ENCODE measurements around the gene LIPI. TPM values are rescaled to one million over a fixed set of nuclear protein-coding genes. Genes with fewer than 3 reads are reported as not detected.

The LIPI gene
- total and polyA plus RNA-seq, 10 of the 15 experiments (the other 5 are each of a cell fraction or from before 2014, with no cell fraction given): 0.05 to 0.32 (median 0.10) TPM; not detected in 5

DNA sequence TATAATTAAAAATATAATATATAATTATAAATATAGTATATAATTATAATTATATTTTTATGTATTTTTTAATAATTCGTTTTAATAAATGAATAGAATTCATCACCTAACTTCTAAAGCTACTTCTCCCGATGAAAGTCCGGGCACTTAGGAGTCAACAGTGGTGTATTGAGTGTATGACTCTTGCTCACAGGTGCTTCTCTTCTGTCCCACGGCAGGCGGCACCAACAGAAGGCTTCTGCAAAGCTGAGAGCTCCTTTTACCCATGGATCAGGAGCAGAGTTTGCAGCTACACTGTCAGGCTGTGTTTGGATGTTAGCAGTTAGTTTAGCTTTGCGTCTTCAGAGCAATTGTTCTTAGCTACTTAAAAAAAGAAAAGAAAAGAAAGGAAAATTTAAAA is 122.4 kb downstream of the LIPI start:
- Histone ChIP-seq H3K9me3 (replicated peaks; ENCODE audit: control insufficient read depth, insufficient read depth, low read length) (peaks cover 5% of the 10 kb centered on the region), H3K36me3 (ENCODE audit: control insufficient read depth in 2 of 2, insufficient read depth in 2 of 2, low read length in 1 of 2) (no peaks in the 10 kb centered on the region; a peak in 2 of 4 replicates), H3K9ac (ENCODE audit: control insufficient read depth, insufficient read depth, low read length) (no peak overlapping the region), H2AFZ (ENCODE audit: control insufficient read depth, low read depth, low read length) (no peak overlapping the region), H4K20me1 (ENCODE audit: control insufficient read depth, insufficient read depth) (no peaks in the 10 kb centered on the region), H3K4me3 (no peak overlapping the region), H3K27me3 (replicated peaks in 1 of 2; ENCODE audit: control insufficient read depth in 2 of 2, insufficient read depth in 2 of 2, low read length in 1 of 2) (no peaks in the 10 kb centered on the region), H3K27ac (ENCODE audit: control insufficient read depth, insufficient read depth) (no peak overlapping the region), H3K4me2 (ENCODE audit: control insufficient read depth, insufficient read depth) (no peak overlapping the region), H3K79me2 (ENCODE audit: control insufficient read depth, insufficient read depth, low read length) (no peaks in the 10 kb centered on the region), H3K4me1 (ENCODE audit: control insufficient read depth, insufficient read depth, low read length) (peaks cover 6% of the 10 kb centered on the region)
- SMC1A ChIA-PET (ENCODE audit: uncharacterized antibody, unreplicated experiment): no interaction called here
- RAD21 ChIA-PET (ENCODE audit: unreplicated experiment): no interaction called here
- ATAC-seq (no peak), FAIRE-seq (no peak), DNase-seq (ENCODE audit: low read depth, low spot score) (no peak)
- POLR2A ChIA-PET: no interaction called here
- 98% methylated on average over 5 of the region's 6 CpGs for WGBS (ENCODE audit: insufficient coverage, insufficient replicate concordance, low lambda C conversion rate, missing lambda C conversion rate)
- CTCF ChIA-PET: interaction anchor here (0.6 kb wide), 1 partner anchor 29 kb away, joined by 3 read pairs; no protein-coding TSS in a partner anchor
- intact Hi-C loops (cut with micrococcal nuclease; ENCODE audit: unreplicated experiment) (no loop called here), in situ Hi-C loops (cut with MboI) (loop anchor here (25.0 kb wide), 2 partner anchors 99 to 1649 kb away; partner anchors contain the start of gene USP25)
- BruUV-seq (replicated peaks): no TSS peak
- TF ChIP-seq, protein P1, sequence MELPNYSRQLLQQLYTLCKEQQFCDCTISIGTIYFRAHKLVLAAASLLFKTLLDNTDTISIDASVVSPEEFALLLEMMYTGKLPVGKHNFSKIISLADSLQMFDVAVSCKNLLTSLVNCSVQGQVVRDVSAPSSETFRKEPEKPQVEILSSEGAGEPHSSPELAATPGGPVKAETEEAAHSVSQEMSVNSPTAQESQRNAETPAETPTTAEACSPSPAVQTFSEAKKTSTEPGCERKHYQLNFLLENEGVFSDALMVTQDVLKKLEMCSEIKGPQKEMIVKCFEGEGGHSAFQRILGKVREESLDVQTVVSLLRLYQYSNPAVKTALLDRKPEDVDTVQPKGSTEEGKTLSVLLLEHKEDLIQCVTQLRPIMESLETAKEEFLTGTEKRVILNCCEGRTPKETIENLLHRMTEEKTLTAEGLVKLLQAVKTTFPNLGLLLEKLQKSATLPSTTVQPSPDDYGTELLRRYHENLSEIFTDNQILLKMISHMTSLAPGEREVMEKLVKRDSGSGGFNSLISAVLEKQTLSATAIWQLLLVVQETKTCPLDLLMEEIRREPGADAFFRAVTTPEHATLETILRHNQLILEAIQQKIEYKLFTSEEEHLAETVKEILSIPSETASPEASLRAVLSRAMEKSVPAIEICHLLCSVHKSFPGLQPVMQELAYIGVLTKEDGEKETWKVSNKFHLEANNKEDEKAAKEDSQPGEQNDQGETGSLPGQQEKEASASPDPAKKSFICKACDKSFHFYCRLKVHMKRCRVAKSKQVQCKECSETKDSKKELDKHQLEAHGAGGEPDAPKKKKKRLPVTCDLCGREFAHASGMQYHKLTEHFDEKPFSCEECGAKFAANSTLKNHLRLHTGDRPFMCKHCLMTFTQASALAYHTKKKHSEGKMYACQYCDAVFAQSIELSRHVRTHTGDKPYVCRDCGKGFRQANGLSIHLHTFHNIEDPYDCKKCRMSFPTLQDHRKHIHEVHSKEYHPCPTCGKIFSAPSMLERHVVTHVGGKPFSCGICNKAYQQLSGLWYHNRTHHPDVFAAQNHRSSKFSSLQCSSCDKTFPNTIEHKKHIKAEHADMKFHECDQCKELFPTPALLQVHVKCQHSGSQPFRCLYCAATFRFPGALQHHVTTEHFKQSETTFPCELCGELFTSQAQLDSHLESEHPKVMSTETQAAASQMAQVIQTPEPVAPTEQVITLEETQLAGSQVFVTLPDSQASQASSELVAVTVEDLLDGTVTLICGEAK (IDR thresholded peaks at IDR 0.05; ENCODE audit: borderline replicate concordance): no peak
- no peak for TF ChIP-seq ZNF207 (IDR thresholded peaks at IDR 0.05; ENCODE audit: borderline replicate concordance)
- TF ChIP-seq, protein P2, sequence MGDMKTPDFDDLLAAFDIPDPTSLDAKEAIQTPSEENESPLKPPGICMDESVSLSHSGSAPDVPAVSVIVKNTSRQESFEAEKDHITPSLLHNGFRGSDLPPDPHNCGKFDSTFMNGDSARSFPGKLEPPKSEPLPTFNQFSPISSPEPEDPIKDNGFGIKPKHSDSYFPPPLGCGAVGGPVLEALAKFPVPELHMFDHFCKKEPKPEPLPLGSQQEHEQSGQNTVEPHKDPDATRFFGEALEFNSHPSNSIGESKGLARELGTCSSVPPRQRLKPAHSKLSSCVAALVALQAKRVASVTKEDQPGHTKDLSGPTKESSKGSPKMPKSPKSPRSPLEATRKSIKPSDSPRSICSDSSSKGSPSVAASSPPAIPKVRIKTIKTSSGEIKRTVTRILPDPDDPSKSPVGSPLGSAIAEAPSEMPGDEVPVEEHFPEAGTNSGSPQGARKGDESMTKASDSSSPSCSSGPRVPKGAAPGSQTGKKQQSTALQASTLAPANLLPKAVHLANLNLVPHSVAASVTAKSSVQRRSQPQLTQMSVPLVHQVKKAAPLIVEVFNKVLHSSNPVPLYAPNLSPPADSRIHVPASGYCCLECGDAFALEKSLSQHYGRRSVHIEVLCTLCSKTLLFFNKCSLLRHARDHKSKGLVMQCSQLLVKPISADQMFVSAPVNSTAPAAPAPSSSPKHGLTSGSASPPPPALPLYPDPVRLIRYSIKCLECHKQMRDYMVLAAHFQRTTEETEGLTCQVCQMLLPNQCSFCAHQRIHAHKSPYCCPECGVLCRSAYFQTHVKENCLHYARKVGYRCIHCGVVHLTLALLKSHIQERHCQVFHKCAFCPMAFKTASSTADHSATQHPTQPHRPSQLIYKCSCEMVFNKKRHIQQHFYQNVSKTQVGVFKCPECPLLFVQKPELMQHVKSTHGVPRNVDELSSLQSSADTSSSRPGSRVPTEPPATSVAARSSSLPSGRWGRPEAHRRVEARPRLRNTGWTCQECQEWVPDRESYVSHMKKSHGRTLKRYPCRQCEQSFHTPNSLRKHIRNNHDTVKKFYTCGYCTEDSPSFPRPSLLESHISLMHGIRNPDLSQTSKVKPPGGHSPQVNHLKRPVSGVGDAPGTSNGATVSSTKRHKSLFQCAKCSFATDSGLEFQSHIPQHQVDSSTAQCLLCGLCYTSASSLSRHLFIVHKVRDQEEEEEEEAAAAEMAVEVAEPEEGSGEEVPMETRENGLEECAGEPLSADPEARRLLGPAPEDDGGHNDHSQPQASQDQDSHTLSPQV (IDR thresholded peaks at IDR 0.05): no peak
- TF ChIP-seq FOXM1 (IDR thresholded peaks at IDR 0.05; ENCODE audit: low read depth, low read length): no peak
- TF ChIP-seq WRNIP1 (IDR thresholded peaks at IDR 0.05; ENCODE audit: borderline replicate concordance, low read depth, low read length): no peak
- TF ChIP-seq, protein P3, sequence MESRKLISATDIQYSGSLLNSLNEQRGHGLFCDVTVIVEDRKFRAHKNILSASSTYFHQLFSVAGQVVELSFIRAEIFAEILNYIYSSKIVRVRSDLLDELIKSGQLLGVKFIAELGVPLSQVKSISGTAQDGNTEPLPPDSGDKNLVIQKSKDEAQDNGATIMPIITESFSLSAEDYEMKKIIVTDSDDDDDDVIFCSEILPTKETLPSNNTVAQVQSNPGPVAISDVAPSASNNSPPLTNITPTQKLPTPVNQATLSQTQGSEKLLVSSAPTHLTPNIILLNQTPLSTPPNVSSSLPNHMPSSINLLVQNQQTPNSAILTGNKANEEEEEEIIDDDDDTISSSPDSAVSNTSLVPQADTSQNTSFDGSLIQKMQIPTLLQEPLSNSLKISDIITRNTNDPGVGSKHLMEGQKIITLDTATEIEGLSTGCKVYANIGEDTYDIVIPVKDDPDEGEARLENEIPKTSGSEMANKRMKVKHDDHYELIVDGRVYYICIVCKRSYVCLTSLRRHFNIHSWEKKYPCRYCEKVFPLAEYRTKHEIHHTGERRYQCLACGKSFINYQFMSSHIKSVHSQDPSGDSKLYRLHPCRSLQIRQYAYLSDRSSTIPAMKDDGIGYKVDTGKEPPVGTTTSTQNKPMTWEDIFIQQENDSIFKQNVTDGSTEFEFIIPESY (IDR thresholded peaks at IDR 0.05): no peak
- TF ChIP-seq RELA (IDR thresholded peaks at IDR 0.05; ENCODE audit: borderline replicate concordance, partially characterized antibody): no peak
- TF ChIP-seq HCFC1 (IDR thresholded peaks at IDR 0.05; ENCODE audit: low read length): no peak
- no peak for TF ChIP-seq BRCA1 (IDR thresholded peaks at IDR 0.05; ENCODE audit: low read depth, low read length)
- no peak for TF ChIP-seq MTA3 (IDR thresholded peaks at IDR 0.05; ENCODE audit: borderline replicate concordance, low read length)
